ENCODE results near the gene BCAP29.

Gene BCAP29

GRCh38 chr7:107661081-107661864, 81.2 kb downstream of the BCAP29 start:
- no peak overlapping the region for H3K27ac ChIP-seq (ENCODE audit: low read depth, low read length, poor library complexity, severe bottlenecking)
- TF ChIP-seq EZH2 (IDR thresholded peaks at IDR 0.05; ENCODE audit: borderline replicate concordance, low read length) (no peak), CTCF (IDR thresholded peaks at IDR 0.05; ENCODE audit: low read length) (no peak)
- no peaks in the 10 kb centered on the region; the same call in 1 of the 2 replicates for H3K27me3 ChIP-seq (ENCODE audit: insufficient read depth, low read length)

GRCh38 chr7:107661865-107662379, 81.9 kb downstream of the BCAP29 start:
- Histone ChIP-seq H3K9ac (ENCODE audit: low read length) (no peak overlapping the region), H3K4me1 (ENCODE audit: insufficient read depth, low read length, severe bottlenecking) (no peaks in the 10 kb centered on the region), H3K9me3 (ENCODE audit: low read length) (no peaks in the 10 kb centered on the region), H3K36me3 (ENCODE audit: insufficient read depth, low read length) (no peaks in the 10 kb centered on the region), H3K4me2 (ENCODE audit: low read length) (no peak overlapping the region), H3K4me3 (ENCODE audit: low read depth, low read length, poor library complexity, severe bottlenecking) (no peak overlapping the region), H3F3A (ENCODE audit: insufficient read depth, low read length) (no peaks in the 10 kb centered on the region), H3K27ac (ENCODE audit: low read depth, low read length, poor library complexity, severe bottlenecking) (no peak overlapping the region), H3K9me2 (ENCODE audit: low read depth, low read length) (no peaks in the 10 kb centered on the region), H4K20me1 (ENCODE audit: insufficient read depth, low read length) (no peaks in the 10 kb centered on the region), H3K27me3 (ENCODE audit: insufficient read depth, low read length) (no peaks in the 10 kb centered on the region; the same call in 1 of the 2 replicates), H3K79me2 (ENCODE audit: insufficient read depth, low read length) (no peaks in the 10 kb centered on the region), H2AFZ (ENCODE audit: low read length) (no peak overlapping the region)
- TF ChIP-seq EZH2 (IDR thresholded peaks at IDR 0.05; ENCODE audit: borderline replicate concordance, low read length), result no peak
- TF ChIP-seq CTCF (IDR thresholded peaks at IDR 0.05; ENCODE audit: low read length), result no peak

More at GRCh38 chr7:107661081-107661864, 81.2 kb downstream of the BCAP29 start:
- Histone ChIP-seq H3K9me2 (ENCODE audit: low read depth, low read length) (no peaks in the 10 kb centered on the region), H3K79me2 (ENCODE audit: insufficient read depth, low read length) (no peaks in the 10 kb centered on the region), H3K36me3 (ENCODE audit: insufficient read depth, low read length) (no peaks in the 10 kb centered on the region), H3K4me2 (ENCODE audit: low read length) (no peak overlapping the region; the same call in 1 of the 2 replicates), H3F3A (ENCODE audit: insufficient read depth, low read length) (no peaks in the 10 kb centered on the region), H3K9me3 (ENCODE audit: low read length) (no peaks in the 10 kb centered on the region), H3K4me3 (ENCODE audit: low read depth, low read length, poor library complexity, severe bottlenecking) (no peak overlapping the region), H3K4me1 (ENCODE audit: insufficient read depth, low read length, severe bottlenecking) (no peaks in the 10 kb centered on the region), H2AFZ (ENCODE audit: low read length) (no peak overlapping the region), H4K20me1 (ENCODE audit: insufficient read depth, low read length) (no peaks in the 10 kb centered on the region), H3K9ac (ENCODE audit: low read length) (no peak overlapping the region)

GRCh38 chr7:107663196-107663595, 83.2 kb downstream of the BCAP29 start:
- Histone ChIP-seq H3K36me3 (ENCODE audit: insufficient read depth, low read length) (no peaks in the 10 kb centered on the region), H3K4me3 (ENCODE audit: low read depth, low read length, poor library complexity, severe bottlenecking) (no peak overlapping the region), H3F3A (ENCODE audit: insufficient read depth, low read length) (no peaks in the 10 kb centered on the region), H4K20me1 (ENCODE audit: insufficient read depth, low read length) (no peaks in the 10 kb centered on the region), H2AFZ (ENCODE audit: low read length) (no peak overlapping the region), H3K27me3 (ENCODE audit: insufficient read depth, low read length) (no peaks in the 10 kb centered on the region; the same call in 1 of the 2 replicates), H3K9me2 (ENCODE audit: low read depth, low read length) (no peaks in the 10 kb centered on the region), H3K9ac (ENCODE audit: low read length) (no peak overlapping the region), H3K4me1 (ENCODE audit: insufficient read depth, low read length, severe bottlenecking) (no peaks in the 10 kb centered on the region), H3K79me2 (ENCODE audit: insufficient read depth, low read length) (no peaks in the 10 kb centered on the region), H3K9me3 (ENCODE audit: low read length) (no peaks in the 10 kb centered on the region), H3K27ac (ENCODE audit: low read depth, low read length, poor library complexity, severe bottlenecking) (no peak overlapping the region), H3K4me2 (ENCODE audit: low read length) (no peak overlapping the region)
- no peak for TF ChIP-seq CTCF (IDR thresholded peaks at IDR 0.05; ENCODE audit: low read length)
- no peak for TF ChIP-seq EZH2 (IDR thresholded peaks at IDR 0.05; ENCODE audit: borderline replicate concordance, low read length)
